ACC112 (cell line): ENCODE measurements around the gene TMEM272.

Experiments used
- H2AFZ ChIP-seq: fragments of 200-600 bp; sonication (generic); one replicate; pipeline ENCODE4 v1.6.0; 2017; ENCODE audit warnings: antibody characterized with exemption, low read length; ENCODE audit not compliant: unreplicated experiment
- H3K27ac ChIP-seq: fragments of 200-600 bp; sonication (generic); 2 replicates; pipeline ENCODE4 v1.5.1; 2014; ENCODE audit warnings: low read depth, mild to moderate bottlenecking, antibody characterized with exemption, low read length, moderate library complexity
- H3K27me3 ChIP-seq: fragments of 200-600 bp; sonication (generic); 2 replicates; pipeline ENCODE4 v1.6.1; 2014; ENCODE audit warnings: mild to moderate bottlenecking, antibody characterized with exemption, low read length, moderate library complexity, mixed read lengths; ENCODE audit not compliant: insufficient read depth
- H3K36me3 ChIP-seq: fragments of 200-600 bp; sonication (generic); 2 replicates; pipeline ENCODE4 v1.6.1; 2016; ENCODE audit warnings: mild to moderate bottlenecking, antibody characterized with exemption, low read length, moderate library complexity, mixed read lengths; ENCODE audit not compliant: insufficient read depth
- H3K4me1 ChIP-seq: fragments of 200-600 bp; sonication (generic); one replicate; pipeline ENCODE4 v1.6.1; 2016; ENCODE audit warnings: low read length, mixed read lengths; ENCODE audit not compliant: insufficient read depth, unreplicated experiment, control insufficient read depth
- H3K4me3 ChIP-seq: fragments of 200-600 bp; sonication (generic); 2 replicates; pipeline ENCODE4 v1.5.1; 2014; ENCODE audit warnings: mild to moderate bottlenecking, low read depth, low read length
- H3K79me2 ChIP-seq: fragments of 200-600 bp; sonication (generic); one replicate; pipeline ENCODE4 v1.6.0; 2016; ENCODE audit warnings: low read length; ENCODE audit not compliant: control insufficient read depth, unreplicated experiment, insufficient read depth

TMEM272 gene

GRCh38 chr13:51794964-51795363 lies 50.0 kb downstream of the TMEM272 start:
- Histone ChIP-seq H3K36me3 (no peaks in the 10 kb centered on the region), H3K4me3 (no peak overlapping the region), H3K4me1 (peaks cover 9% of the 10 kb centered on the region), H3K27ac (no peak overlapping the region), H3K79me2 (no peaks in the 10 kb centered on the region), H3K27me3 (no peaks in the 10 kb centered on the region), H2AFZ (no peak overlapping the region)

GRCh38 chr13:51793570-51794271 lies 51.3 kb downstream of the TMEM272 start:
- H2AFZ ChIP-seq, result no peak overlapping the region
- H3K27me3 ChIP-seq, result no peaks in the 10 kb centered on the region
- no peaks in the 10 kb centered on the region for H3K79me2 ChIP-seq
- peak overlapping the region; percentile 33; the same call in 1 of the 2 replicates for H3K27ac ChIP-seq
- no peaks in the 10 kb centered on the region for H3K36me3 ChIP-seq
- no peak overlapping the region for H3K4me3 ChIP-seq
- H3K4me1 ChIP-seq, result peaks cover 9% of the 10 kb centered on the region

GRCh38 chr13:51786425-51787265 lies 58.3 kb downstream of the TMEM272 start:
- Histone ChIP-seq H3K36me3 (no peaks in the 10 kb centered on the region), H3K4me3 (0 out of 2 replicates have a peak overlapping the region, but pooled peaks have one; percentile 25), H2AFZ (peak overlapping the region; percentile 51), H3K27me3 (no peaks in the 10 kb centered on the region), H3K4me1 (peaks cover 19% of the 10 kb centered on the region), H3K79me2 (no peaks in the 10 kb centered on the region), H3K27ac (no peak overlapping the region)

GRCh38 chr13:51785712-51786424 lies 59.1 kb downstream of the TMEM272 start:
- peak overlapping the region; percentile 51 for H2AFZ ChIP-seq
- H3K36me3 ChIP-seq, result no peaks in the 10 kb centered on the region
- 0 out of 2 replicates have a peak overlapping the region, but pooled peaks have one; percentile 25 for H3K4me3 ChIP-seq

GRCh38 chr13:51784097-51784496 lies 60.9 kb downstream of the TMEM272 start:
- H2AFZ ChIP-seq, result no peak overlapping the region
- H3K4me3 ChIP-seq, result no peak overlapping the region
- no peak overlapping the region for H3K27ac ChIP-seq
- H3K36me3 ChIP-seq, result no peaks in the 10 kb centered on the region
- H3K4me1 ChIP-seq, result peaks cover 19% of the 10 kb centered on the region
- H3K27me3 ChIP-seq, result no peaks in the 10 kb centered on the region
- no peaks in the 10 kb centered on the region for H3K79me2 ChIP-seq

More at GRCh38 chr13:51785712-51786424, 59.1 kb downstream of the TMEM272 start:
- Histone ChIP-seq H3K79me2 (no peaks in the 10 kb centered on the region), H3K27me3 (no peaks in the 10 kb centered on the region), H3K4me1 (peaks cover 19% of the 10 kb centered on the region), H3K27ac (no peak overlapping the region)

- Histone ChIP-seq H3K27me3 (no peaks in the 10 kb centered on the region), H3K79me2 (no peaks in the 10 kb centered on the region), H3K4me1 (peaks cover 19% of the 10 kb centered on the region), H3K4me3 (no peak overlapping the region), H3K27ac (no peak overlapping the region), H2AFZ (no peak overlapping the region), H3K36me3 (no peaks in the 10 kb centered on the region)
Observed at GRCh38 chr13:51783428-51784094, 61.4 kb downstream of the TMEM272 start.

GRCh38 chr13:51782026-51782710 lies 62.8 kb downstream of the TMEM272 start:
- Histone ChIP-seq H3K36me3 (no peaks in the 10 kb centered on the region), H3K27ac (no peak overlapping the region), H3K79me2 (no peaks in the 10 kb centered on the region), H3K27me3 (no peaks in the 10 kb centered on the region), H3K4me1 (peaks cover 18% of the 10 kb centered on the region), H3K4me3 (no peak overlapping the region), H2AFZ (no peak overlapping the region)

GRCh38 chr13:51781246-51782022 lies 63.5 kb downstream of the TMEM272 start:
- Histone ChIP-seq H3K36me3 (no peaks in the 10 kb centered on the region), H3K27me3 (no peaks in the 10 kb centered on the region), H3K4me1 (peaks cover 10% of the 10 kb centered on the region), H3K27ac (no peak overlapping the region), H3K4me3 (no peak overlapping the region), H2AFZ (no peak overlapping the region), H3K79me2 (no peaks in the 10 kb centered on the region)

GRCh38 chr13:51780099-51780498 lies 64.9 kb downstream of the TMEM272 start:
- Histone ChIP-seq H3K4me1 (no peaks in the 10 kb centered on the region), H3K4me3 (no peak overlapping the region), H3K79me2 (no peaks in the 10 kb centered on the region), H2AFZ (no peak overlapping the region), H3K36me3 (no peaks in the 10 kb centered on the region), H3K27ac (no peak overlapping the region), H3K27me3 (no peaks in the 10 kb centered on the region)
